Left lobe of liver (tissue), 2 donors: Measurements from ENCODE around the gene SV2A. TPM values are rescaled to one million over a fixed set of nuclear protein-coding genes. Genes with fewer than 3 reads are reported as not detected.
A peak's percentile ranks its signal among the peaks of the same experiment; 100 is the strongest.
"Not testable (repeated sequence)": the region's sequence is repeated elsewhere in the genome, so short reads cannot be mapped to it uniquely, and the experiment has no call there.

Experiments used
- ATAC-seq: fragments of 200-7000 bp; cut with Tn5 transposase; one replicate; pipeline ENCODE4 v1.9.1; 2020; ENCODE audit warnings: mild to moderate bottlenecking, moderate library complexity
- DNase-seq: peaks from one replicate; pipeline ENCODE4 v3.0.0-alpha.2; 2020; ENCODE audit warnings: low spot score
- total RNA-seq: library from RNA; stranded (reverse); gene quantifications from one replicate; pipeline ENCODE4 v1.2.1, GENCODE V29; 2021
- donor health status: DM: no; HTN: no; CAD: no; lungs with moderate emphysema.
- donor health status: DM: no; HTN: yes; CAD: no.

SV2A gene
- total RNA-seq, 1 donor from 2014 or later = 0.45 TPM

DNA sequence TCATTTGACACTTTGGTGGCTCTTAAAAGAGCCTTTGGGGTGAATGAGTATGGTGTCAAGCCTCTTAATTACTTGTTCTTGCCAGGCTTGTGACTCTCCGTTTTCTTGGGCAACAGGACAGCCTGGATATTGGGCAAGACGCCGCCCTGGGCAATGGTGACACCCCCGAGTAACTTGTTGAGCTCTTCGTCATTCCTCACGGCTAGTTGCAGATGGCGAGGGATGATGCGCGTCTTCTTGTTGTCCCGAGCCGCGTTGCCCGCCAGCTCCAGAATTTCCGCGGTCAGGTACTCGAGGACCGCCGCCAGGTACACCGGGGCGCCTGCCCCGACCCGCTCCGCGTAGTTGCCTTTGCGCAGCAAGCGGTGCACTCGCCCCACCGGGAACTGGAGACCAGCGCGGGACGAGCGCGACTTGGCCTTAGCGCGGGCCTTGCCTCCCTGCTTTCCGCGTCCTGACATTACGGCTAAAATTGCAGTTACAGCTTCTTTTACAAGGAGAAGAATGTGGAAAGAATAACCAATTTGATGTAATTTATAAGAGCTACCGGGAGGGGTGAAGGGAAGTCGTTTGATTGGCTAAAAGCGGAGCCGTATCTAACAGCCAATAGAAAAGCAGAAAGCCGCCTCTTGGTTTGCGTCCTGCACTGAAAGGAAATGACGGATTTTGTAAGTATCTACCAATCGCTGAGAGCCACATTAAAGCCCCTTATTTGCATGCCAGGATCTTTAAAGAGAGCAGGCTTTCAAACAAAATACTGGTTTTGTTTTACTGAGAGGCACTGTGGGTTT is 30.0 kb downstream of the SV2A start:
- ATAC-seq = peak; percentile 64
- DNase-seq = peak; percentile 83

DNA sequence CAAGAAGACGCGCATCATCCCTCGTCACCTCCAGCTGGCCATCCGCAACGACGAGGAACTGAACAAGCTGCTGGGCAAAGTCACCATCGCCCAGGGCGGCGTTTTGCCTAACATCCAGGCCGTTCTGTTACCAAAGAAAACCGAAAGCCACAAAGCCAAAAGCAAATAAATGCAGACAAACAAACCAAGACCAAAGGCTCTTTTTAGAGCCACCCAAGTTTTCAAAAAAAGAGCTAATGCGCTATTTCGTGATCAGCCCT is 30.5 kb downstream of the SV2A start:
- not testable (repeated sequence) for DNase-seq, ATAC-seq

DNA sequence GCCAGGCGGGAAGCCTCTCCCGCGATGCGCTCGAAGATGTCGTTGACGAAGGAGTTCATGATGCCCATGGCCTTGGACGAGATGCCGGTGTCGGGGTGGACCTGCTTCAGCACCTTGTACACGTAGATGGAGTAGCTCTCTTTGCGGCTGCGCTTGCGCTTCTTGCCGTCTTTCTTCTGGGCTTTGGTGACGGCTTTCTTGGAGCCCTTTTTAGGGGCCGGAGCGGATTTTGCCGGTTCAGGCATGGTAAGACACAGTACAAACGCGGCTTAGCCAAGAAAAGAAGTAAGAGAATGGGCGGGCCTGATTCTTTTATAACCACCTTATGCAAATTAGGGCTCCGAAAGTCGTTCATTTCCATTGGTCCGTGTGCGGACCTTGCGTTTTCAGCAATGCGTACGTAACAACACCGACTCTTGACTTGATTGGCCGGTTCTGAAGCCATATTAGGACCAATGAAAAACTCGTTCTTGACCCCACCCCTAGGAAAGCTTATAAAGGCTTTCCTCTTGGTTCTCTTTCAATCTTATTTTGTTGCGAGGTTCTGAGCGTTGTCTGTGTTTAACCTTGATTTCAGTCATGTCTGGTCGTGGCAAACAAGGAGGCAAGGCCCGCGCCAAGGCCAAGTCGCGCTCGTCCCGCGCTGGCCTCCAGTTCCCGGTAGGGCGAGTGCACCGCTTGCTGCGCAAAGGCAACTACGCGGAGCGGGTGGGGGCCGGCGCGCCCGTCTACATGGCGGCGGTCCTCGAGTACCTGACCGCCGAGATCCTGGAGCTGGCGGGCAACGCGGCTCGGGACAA is 31.0 kb downstream of the SV2A start:
- peak; percentile 73 for ATAC-seq
- peak; percentile 92 for DNase-seq

DNA sequence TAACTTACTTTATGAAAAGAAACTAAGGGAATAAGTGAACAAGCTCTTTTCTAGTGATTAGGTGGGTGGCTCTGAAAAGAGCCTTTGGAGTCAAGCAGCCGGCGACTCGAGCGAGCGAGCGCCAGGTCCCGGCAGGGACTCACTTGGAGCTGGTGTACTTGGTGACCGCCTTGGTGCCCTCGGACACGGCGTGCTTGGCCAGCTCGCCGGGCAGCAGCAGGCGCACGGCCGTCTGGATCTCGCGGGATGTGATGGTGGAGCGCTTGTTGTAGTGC is 31.6 kb downstream of the SV2A start:
- DNase-seq = not testable (repeated sequence)
- peak; percentile 0 for ATAC-seq

DNA sequence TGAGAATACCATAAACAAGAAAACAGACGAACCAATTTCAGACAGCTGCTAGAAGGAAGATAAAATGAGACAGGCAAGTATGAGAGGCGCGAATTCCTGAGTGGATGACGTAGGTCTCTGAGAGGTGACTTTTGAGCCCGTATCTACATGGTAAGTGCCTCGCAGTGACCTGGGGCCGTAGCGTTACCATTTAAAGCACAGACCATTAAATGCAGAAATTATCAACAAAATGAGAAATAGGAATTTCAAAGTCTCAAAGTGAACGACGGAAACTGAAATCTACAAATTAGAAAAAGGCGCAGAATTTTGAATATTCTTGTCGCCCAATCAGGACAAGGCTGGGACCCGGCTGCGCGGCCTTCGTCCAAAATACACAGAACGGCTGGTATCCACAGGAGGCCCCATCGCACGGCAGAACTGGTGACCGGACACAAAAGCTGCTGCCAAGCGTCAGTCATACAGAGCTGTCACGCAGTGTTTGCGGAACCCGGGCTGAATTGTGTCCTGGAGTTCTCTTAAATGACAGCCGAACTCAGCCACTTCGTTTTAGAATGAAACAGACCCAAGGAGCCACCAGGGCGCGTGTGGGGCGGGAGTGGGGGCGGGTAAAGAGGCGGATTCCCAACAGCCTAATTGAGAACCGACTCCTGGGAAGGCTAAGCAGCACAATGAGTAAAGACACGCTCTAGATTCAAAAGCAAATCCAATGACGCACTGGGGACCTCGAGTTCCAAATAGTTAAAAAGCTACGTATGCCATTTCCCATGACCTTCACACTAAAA is 32.1 kb downstream of the SV2A start:
- DNase-seq (peak; percentile 94), ATAC-seq (peak; percentile 65)

GRCh38 chr1:149884433-149885338 is 33.0 kb downstream of the SV2A start:
- no peak for ATAC-seq
- DNase-seq = peak; percentile 30

GRCh38 chr1:149883598-149884247 is 33.9 kb downstream of the SV2A start:
- ATAC-seq (no peak), DNase-seq (no peak)

DNA sequence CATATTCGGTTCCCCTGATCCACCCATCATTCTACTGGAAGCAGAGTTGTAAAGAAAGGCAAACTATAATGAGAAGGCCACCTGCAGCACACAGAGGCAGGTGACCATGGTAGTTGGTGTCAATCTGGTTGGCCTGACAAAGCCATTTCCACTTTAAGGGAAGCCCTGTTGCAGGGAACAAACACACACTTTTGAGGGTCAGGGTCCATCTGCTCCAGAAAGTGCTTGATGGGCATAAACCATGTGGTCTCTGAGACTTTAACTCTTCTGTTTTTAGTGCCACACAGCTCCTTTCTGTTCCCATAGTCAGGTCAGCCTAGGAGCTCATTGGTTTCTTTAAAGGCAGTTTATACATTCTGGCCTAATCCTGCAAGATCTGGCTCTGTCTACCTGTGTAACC is 35.8 kb downstream of the SV2A start:
- peak; percentile 27 for DNase-seq
- no peak for ATAC-seq

- ATAC-seq = no peak
- no peak for DNase-seq
Observed at GRCh38 chr1:149879556-149879955, 38.1 kb downstream of the SV2A start.

DNA sequence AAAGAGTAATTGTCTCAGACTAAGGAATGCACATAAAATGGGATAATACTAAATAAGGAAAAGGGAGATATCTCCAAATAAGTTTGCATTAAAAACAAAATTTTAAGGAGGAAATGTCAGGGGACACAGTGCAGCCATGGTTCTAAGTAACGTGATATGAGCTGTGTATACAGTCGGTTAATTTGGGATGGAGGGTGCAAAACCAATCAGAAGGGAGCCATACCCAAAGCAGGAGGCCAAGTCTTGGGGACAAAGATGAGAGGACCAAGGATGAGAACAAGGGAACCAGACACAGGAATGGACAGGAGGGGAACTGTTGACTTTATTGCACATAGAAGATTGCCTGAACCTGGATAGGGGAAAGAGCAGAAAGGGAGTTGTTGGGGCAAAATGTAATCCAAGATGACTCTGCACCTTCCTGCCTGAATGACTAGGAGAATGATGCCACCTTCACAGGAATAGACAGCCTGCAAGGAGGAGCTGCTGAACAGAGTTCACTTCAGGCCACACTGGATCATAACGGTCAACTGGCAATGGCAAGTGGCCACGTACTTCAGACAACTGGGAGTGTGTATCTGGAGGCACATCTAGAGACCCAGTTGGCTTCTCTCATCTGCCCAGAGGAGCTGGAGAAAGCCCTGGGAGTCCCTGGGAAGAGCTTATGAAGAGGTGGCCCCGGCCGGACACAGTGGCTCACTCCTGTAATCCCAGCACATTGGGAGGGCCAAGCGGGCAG is 40.3 kb downstream of the SV2A start:
- DNase-seq (no peak), ATAC-seq (peak; percentile 18)

- not testable (repeated sequence) for DNase-seq
- peak; percentile 93 for ATAC-seq
Observed at GRCh38 chr1:149873060-149873459, 44.6 kb downstream of the SV2A start.

- not testable (repeated sequence) for DNase-seq
- peak; percentile 78 for ATAC-seq
Observed at GRCh38 chr1:149866887-149867286, 50.8 kb downstream of the SV2A start.

GRCh38 chr1:149861497-149862054 is 56.1 kb downstream of the SV2A start:
- DNase-seq = not testable (repeated sequence)
- peak; percentile 54 for ATAC-seq

DNA sequence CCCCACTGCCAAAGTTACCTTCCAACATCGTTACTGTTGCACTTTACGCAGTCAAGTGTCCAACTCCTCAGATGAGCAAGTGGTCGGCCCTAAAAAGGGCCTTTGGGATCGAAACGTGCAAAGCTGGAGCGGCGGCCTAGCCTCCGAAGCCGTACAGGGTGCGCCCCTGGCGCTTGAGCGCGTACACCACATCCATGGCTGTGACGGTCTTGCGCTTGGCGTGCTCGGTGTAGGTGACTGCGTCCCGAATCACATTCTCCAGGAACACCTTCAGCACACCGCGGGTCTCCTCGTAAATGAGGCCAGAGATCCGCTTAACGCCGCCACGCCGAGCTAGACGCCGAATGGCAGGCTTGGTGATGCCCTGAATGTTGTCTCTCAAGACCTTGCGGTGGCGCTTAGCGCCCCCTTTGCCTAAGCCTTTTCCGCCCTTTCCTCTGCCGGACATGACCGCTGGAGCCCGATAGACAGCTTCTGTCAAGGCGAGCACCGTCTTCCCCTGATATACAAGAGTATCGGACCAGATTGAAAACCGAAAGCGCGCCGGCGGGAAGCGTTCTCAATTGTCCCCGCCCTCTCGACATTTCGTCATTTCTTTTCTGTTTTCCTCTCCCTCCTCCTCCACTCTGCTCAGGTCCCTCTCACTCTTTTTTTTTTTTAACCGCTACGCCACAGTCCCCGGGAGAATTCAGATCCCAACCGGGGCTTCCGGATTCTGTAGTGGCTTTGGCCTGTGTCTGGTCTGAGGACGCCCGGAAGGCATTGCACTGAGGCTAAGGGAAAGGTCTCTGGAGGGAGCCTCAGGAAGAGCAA is 56.8 kb downstream of the SV2A start:
- not testable (repeated sequence) for DNase-seq
- peak; percentile 83 for ATAC-seq

GRCh38 chr1:149860271-149860670 is 57.4 kb downstream of the SV2A start:
- peak; percentile 0 for ATAC-seq
- DNase-seq = not testable (repeated sequence)
